Sigmoid colon (tissue), 7 donors: ENCODE measurements around the gene PRMT1. TPM values are rescaled to one million over a fixed set of nuclear protein-coding genes. Genes with fewer than 3 reads are reported as not detected.
A peak's percentile ranks its signal among the peaks of the same experiment; 100 is the strongest.

Experiments used
- DNase-seq: peaks from one replicate; pipeline ENCODE4 v3.0.0-alpha.2; 2019
- H3K27ac ChIP-seq, 4 donors: fragments of 200-600 bp; sonication (generic); one replicate each; pipeline ENCODE4 v1.5.1; 2016 to 2019; ENCODE audit warnings: mild to moderate bottlenecking in 1 of 4
- H3K27me3 ChIP-seq, 3 donors: fragments of 200-600 bp; sonication (generic); one replicate each; pipeline ENCODE4 v1.5.1; 2019; ENCODE audit warnings: mild to moderate bottlenecking in 1 of 3
- H3K36me3 ChIP-seq, 4 donors: fragments of 200-600 bp; sonication (generic); one replicate each; pipeline ENCODE4 v1.5.1; 2016 to 2019
- H3K4me1 ChIP-seq, 4 donors: fragments of 200-600 bp; sonication (generic); one replicate each; pipeline ENCODE4 v1.5.1; 2017 to 2019
- H3K4me3 ChIP-seq, 4 donors: fragments of 200-600 bp; sonication (generic); one replicate each; pipeline ENCODE4 v1.5.1; 2017 to 2019; ENCODE audit warnings: mild to moderate bottlenecking in 2 of 4, moderate library complexity in 1 of 4
- H3K9me3 ChIP-seq, 4 donors: fragments of 200-600 bp in 3 of 4; sonication (generic) in 3 of 4; one replicate each; pipeline versions ENCODE4 v1.5.1 to v1.6.1; 2013 to 2019
- EP300 ChIP-seq, 4 donors: sonication (generic); formaldehyde crosslinking; IDR thresholded peaks; one replicate each; pipeline ENCODE4 v1.6.1; 2017; ENCODE audit warnings: antibody characterized with exemption in 4 of 4
- POLR2A ChIP-seq, 2 donors: fragments of 450-650 bp; IDR thresholded peaks; one replicate each; pipeline ENCODE4 v1.6.1; 2016; ENCODE audit warnings: antibody characterized with exemption in 2 of 2, mild to moderate bottlenecking in 2 of 2, moderate library complexity in 2 of 2
- POLR2AphosphoS5 ChIP-seq, 4 donors: sonication (generic); formaldehyde crosslinking; IDR thresholded peaks; one replicate each; pipeline ENCODE4 v1.6.1; 2017; ENCODE audit warnings: antibody characterized with exemption in 4 of 4
- WGBS, 2 donors: extraction: QIAGEN DNeasy Blood & Tissue Kit; methylation state at CpG; one replicate each; pipeline ENCODE4 v1.1.7; 2013; 5-methylcytosine and 5-hydroxymethylcytosine counted together
- intact Hi-C: fragments of 100-400 bp; cut with DNase I; formaldehyde crosslinking; loops from one replicate; pipeline ENCODE4 v1.15.1; 2023
- polyA plus RNA-seq, 3 donors: library from polyadenylated mRNA; stranded (reverse); fragments of 200-250 nt; gene quantifications; one replicate each; pipeline ENCODE4 v1.2.3, GENCODE V29; 2013
- total RNA-seq, 4 donors: library from RNA; depleted of rRNA; stranded (reverse); fragments of >200 nt; gene quantifications; one replicate each; pipeline ENCODE4 v1.1.0, GENCODE V29; 2016
- TF ChIP-seq, protein P1 (sequence below), 4 experiments: fragments of 450-650 bp in 3 of 4; fragments of 200-600 bp in 1 of 4; IDR thresholded peaks; one replicate each; pipeline ENCODE4 v1.5.1; 2016 to 2019; ENCODE audit warnings: antibody characterized with exemption in 4 of 4, mild to moderate bottlenecking in 3 of 4, moderate library complexity in 2 of 4
- donor health status: healthy with polysubstance abuse.
- donor health status: Bipolar disorder and iron deficiency.
- donor health status: healthy.

Gene PRMT1
- total RNA-seq (100 to 1,000 TPM; 106 to 175 (median 160) TPM), polyA plus RNA-seq (100 to 1,000 TPM in 2 of 3 donors, 10 to 100 TPM in 1; 84.1 to 172 (median 101) TPM)

GRCh38 chr19:49677231-49677900 lies at the start of gene PRMT1:
TSS of gene PRMT1 (plus strand) at chr19:49677271. CDS start at chr19:49677281, 10 bp downstream.
- WGBS, 2 donors: 1% methylated on average over 57 of the region's 57 CpGs
- DNase-seq: no peak
- H3K9me3 ChIP-seq: no peaks in the 10 kb centered on the region
- H3K4me1 ChIP-seq: peaks cover 0 to 50% (median 46%) of the 10 kb centered on the region in 4 donors
- TF ChIP-seq, protein P1, sequence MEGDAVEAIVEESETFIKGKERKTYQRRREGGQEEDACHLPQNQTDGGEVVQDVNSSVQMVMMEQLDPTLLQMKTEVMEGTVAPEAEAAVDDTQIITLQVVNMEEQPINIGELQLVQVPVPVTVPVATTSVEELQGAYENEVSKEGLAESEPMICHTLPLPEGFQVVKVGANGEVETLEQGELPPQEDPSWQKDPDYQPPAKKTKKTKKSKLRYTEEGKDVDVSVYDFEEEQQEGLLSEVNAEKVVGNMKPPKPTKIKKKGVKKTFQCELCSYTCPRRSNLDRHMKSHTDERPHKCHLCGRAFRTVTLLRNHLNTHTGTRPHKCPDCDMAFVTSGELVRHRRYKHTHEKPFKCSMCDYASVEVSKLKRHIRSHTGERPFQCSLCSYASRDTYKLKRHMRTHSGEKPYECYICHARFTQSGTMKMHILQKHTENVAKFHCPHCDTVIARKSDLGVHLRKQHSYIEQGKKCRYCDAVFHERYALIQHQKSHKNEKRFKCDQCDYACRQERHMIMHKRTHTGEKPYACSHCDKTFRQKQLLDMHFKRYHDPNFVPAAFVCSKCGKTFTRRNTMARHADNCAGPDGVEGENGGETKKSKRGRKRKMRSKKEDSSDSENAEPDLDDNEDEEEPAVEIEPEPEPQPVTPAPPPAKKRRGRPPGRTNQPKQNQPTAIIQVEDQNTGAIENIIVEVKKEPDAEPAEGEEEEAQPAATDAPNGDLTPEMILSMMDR (IDR thresholded peaks at IDR 0.05): no peak
- TF ChIP-seq POLR2A (IDR thresholded peaks at IDR 0.05) (peak; percentile 72 to 85), EP300 (IDR thresholded peaks at IDR 0.05) (no peak), POLR2AphosphoS5 (IDR thresholded peaks at IDR 0.05) (peak; percentile 79 to 92 (median 91))
- peaks cover 6 to 16% (median 8%) of the 10 kb centered on the region in 4 donors for H3K36me3 ChIP-seq
- no peaks in the 10 kb centered on the region for H3K27me3 ChIP-seq
- intact Hi-C loops: loop anchor here (1.0 to 5.0 kb wide), 4 partner anchors 35 to 199 kb away; partner anchors contain the start of genes AKT1S1, PRR12, RPS11 and SCAF1
- peak within 1 kb of the TSS; percentile 71 to 96 (median 94) for H3K4me3 ChIP-seq
- H3K27ac ChIP-seq: peak within 1 kb of the TSS; percentile 92 to 95 (median 94)

DNA sequence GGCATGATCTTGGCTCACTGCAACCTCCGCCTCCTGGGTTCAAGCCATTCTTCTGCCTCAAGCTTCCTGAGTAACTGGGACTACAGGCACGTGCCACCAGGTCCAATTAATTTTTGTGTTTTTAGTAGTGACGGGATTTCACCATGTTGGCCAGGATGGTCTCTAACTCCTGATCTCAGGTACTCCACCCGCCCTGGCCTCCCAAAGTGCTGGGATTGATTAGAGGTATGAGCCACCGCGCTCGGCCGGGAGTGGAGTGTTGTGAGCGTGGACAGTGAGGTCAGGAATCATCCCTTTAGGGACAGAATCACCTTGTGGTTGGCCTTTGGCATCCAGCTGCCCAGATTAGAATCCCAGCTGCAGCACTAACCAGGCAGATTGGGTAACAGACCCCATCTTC lies 47.4 kb upstream of the PRMT1 start:
- 92 to 95% methylated on average over 9 of the region's 9 CpGs for whole genome bisulfite sequencing, 2 donors
- H3K27ac ChIP-seq: peak overlapping the region in 1 of 4 donors; percentile 4
- peaks cover 5 to 31% (median 16%) of the 10 kb centered on the region in 4 donors for H3K36me3 ChIP-seq

DNA sequence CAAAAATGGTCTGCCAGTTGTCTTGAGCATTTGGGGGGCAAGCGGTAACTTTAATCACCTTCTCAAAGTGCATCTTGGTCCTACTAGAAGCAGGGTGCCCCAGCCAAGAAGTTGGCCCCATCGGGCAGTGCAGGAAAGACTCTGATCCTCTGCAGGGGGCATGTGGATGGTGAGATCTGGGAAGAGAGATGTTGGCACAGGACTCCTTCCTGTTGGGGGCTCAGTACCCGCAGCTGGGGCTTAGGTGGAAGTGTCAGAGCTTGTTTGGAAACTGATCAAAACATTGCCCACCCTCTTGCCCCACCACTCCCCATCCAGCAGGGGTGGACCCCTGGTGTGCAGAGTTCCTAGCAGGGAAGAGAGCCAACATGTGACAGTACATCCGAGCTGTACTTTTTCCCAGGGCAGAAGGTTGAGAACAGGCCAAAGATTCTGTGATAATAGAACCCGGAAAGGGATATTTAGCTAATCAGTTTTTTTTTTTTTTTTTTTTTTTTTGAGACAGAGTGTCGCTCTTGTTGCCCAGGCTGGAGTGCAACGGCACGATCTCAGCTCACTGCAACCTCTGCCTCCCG lies 46.0 kb upstream of the PRMT1 start:
- Histone ChIP-seq H3K4me3 (no peak overlapping the region), H3K4me1 (peaks cover 0 to 21% (median 17%) of the 10 kb centered on the region in 4 donors), H3K27me3 (no peaks in the 10 kb centered on the region), H3K27ac (peak overlapping the region in 3 of 4 donors; percentile 23 to 61 (median 54)), H3K9me3 (no peaks in the 10 kb centered on the region), H3K36me3 (peaks cover 0 to 32% (median 14%) of the 10 kb centered on the region in 4 donors)
- intact Hi-C loops: no loop called here
- DNase-seq: no peak
- WGBS, 2 donors: 26 to 63% methylated on average over 9 of the region's 9 CpGs
- TF ChIP-seq, protein P1 (IDR thresholded peaks at IDR 0.05): no peak
- TF ChIP-seq POLR2AphosphoS5 (IDR thresholded peaks at IDR 0.05) (peak in 1 of 4 donors; percentile 13), POLR2A (IDR thresholded peaks at IDR 0.05) (no peak), EP300 (IDR thresholded peaks at IDR 0.05) (no peak)

More for the DNA sequence above, 47.4 kb upstream of the PRMT1 start:
- Histone ChIP-seq H3K4me1 (peaks cover 0 to 17% (median 14%) of the 10 kb centered on the region in 4 donors), H3K9me3 (no peaks in the 10 kb centered on the region), H3K27me3 (no peaks in the 10 kb centered on the region), H3K4me3 (no peak overlapping the region)
- intact Hi-C loops: no loop called here
- no peak for TF ChIP-seq POLR2A (IDR thresholded peaks at IDR 0.05)
- TF ChIP-seq, protein P1 (IDR thresholded peaks at IDR 0.05): no peak
- no peak for TF ChIP-seq EP300 (IDR thresholded peaks at IDR 0.05)
- DNase-seq: no peak

GRCh38 chr19:49631610-49632192 lies 45.4 kb upstream of the PRMT1 start:
- intact Hi-C loops: no loop called here
- H3K4me3 ChIP-seq: no peak overlapping the region
- H3K9me3 ChIP-seq: no peaks in the 10 kb centered on the region
- H3K27ac ChIP-seq: peak overlapping the region in 1 of 4 donors; percentile 54
- no peaks in the 10 kb centered on the region for H3K27me3 ChIP-seq
- TF ChIP-seq POLR2AphosphoS5 (IDR thresholded peaks at IDR 0.05): peak in 2 of 4 donors; percentile 14 to 36
- TF ChIP-seq EP300 (IDR thresholded peaks at IDR 0.05): no peak
- TF ChIP-seq, protein P1 (IDR thresholded peaks at IDR 0.05): no peak
- 83 to 91% methylated on average over 19 of the region's 19 CpGs for WGBS, 2 donors
- no peak for DNase-seq
- peaks cover 0 to 32% (median 14%) of the 10 kb centered on the region in 4 donors for H3K36me3 ChIP-seq
- H3K4me1 ChIP-seq: peaks cover 0 to 27% (median 21%) of the 10 kb centered on the region in 4 donors
